WTC11 (cell line): ENCODE measurements around the gene DLG1.

Source experiments
- ATF2 ChIP-seq: sonication (generic); formaldehyde crosslinking; IDR thresholded peaks from 2 replicates; pipeline ENCODE4 v1.8.1; 2022; ENCODE audit warnings: low read depth, missing genetic modification reagents, borderline replicate concordance
- CREB1 ChIP-seq: sonication (generic); formaldehyde crosslinking; IDR thresholded peaks from 2 replicates; pipeline ENCODE4 v1.8.0; 2023; ENCODE audit warnings: mild to moderate bottlenecking, missing genetic modification reagents
- CREM ChIP-seq: sonication (generic); formaldehyde crosslinking; IDR thresholded peaks from 2 replicates; pipeline ENCODE4 v1.8.1; 2022; ENCODE audit warnings: mild to moderate bottlenecking, missing genetic modification reagents, moderate library complexity
- CTCF ChIP-seq: fragments of 200-600 bp; IDR thresholded peaks from 2 replicates; pipeline ENCODE4 v1.8.0; 2022; ENCODE audit warnings: antibody characterized with exemption
- ESRRA ChIP-seq: sonication (generic); formaldehyde crosslinking; IDR thresholded peaks from 2 replicates; pipeline ENCODE4 v1.8.1; 2022; ENCODE audit warnings: mild to moderate bottlenecking, missing genetic modification reagents, borderline replicate concordance
- FOXP1 ChIP-seq: sonication (generic); formaldehyde crosslinking; IDR thresholded peaks from 2 replicates; pipeline ENCODE4 v1.8.0; 2022; ENCODE audit warnings: missing genetic modification reagents, mild to moderate bottlenecking, moderate library complexity, borderline replicate concordance
- JUN ChIP-seq: sonication (generic); formaldehyde crosslinking; IDR thresholded peaks from 2 replicates; pipeline ENCODE4 v1.8.0; 2023; ENCODE audit warnings: mild to moderate bottlenecking, missing genetic modification reagents
- MYBL2 ChIP-seq: sonication (generic); formaldehyde crosslinking; IDR thresholded peaks from 2 replicates; pipeline ENCODE4 v1.8.1; 2023; ENCODE audit warnings: mild to moderate bottlenecking, moderate library complexity, missing genetic modification reagents
- TCF7 ChIP-seq: sonication (generic); formaldehyde crosslinking; IDR thresholded peaks from 2 replicates; pipeline ENCODE4 v1.8.0; 2022; ENCODE audit warnings: mild to moderate bottlenecking, low read depth, missing genetic modification reagents, moderate library complexity
- TEAD4 ChIP-seq: sonication (generic); formaldehyde crosslinking; IDR thresholded peaks from 2 replicates; pipeline ENCODE4 v1.8.0; 2022; ENCODE audit warnings: mild to moderate bottlenecking, missing genetic modification reagents
- ZNF121 ChIP-seq: sonication (generic); formaldehyde crosslinking; IDR thresholded peaks from 2 replicates; pipeline ENCODE4 v1.8.0; 2023; ENCODE audit warnings: missing genetic modification reagents
- TF ChIP-seq, protein P1 (sequence below): sonication (generic); formaldehyde crosslinking; IDR thresholded peaks from 2 replicates; pipeline ENCODE4 v1.8.0; 2022; ENCODE audit warnings: mild to moderate bottlenecking, missing genetic modification reagents
- TF ChIP-seq, protein P2 (sequence below): sonication (generic); formaldehyde crosslinking; IDR thresholded peaks from 2 replicates; pipeline ENCODE4 v1.8.1; 2023; ENCODE audit warnings: mild to moderate bottlenecking, missing genetic modification reagents, moderate library complexity
- TF ChIP-seq, protein P3 (sequence below): sonication (generic); formaldehyde crosslinking; IDR thresholded peaks from 2 replicates; pipeline ENCODE4 v1.8.1; 2022; ENCODE audit warnings: missing genetic modification reagents, borderline replicate concordance

GRCh38 chr3:197226179-197226578, 72.2 kb downstream of the DLG1 start:
- TF ChIP-seq ATF2 (CRISPR knock-in tag), result no peak
- no peak for TF ChIP-seq CTCF
- no peak for TF ChIP-seq MYBL2 (CRISPR knock-in tag)
- TF ChIP-seq FOXP1 (CRISPR knock-in tag), result no peak
- TF ChIP-seq JUN (CRISPR knock-in tag), result no peak
- TF ChIP-seq, protein P1, sequence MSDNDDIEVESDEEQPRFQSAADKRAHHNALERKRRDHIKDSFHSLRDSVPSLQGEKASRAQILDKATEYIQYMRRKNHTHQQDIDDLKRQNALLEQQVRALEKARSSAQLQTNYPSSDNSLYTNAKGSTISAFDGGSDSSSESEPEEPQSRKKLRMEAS (CRISPR knock-in tag), result no peak
- no peak for TF ChIP-seq TEAD4
- TF ChIP-seq ZNF121, result no peak
- no peak for TF ChIP-seq CREM
- no peak for TF ChIP-seq ESRRA (CRISPR knock-in tag)
- TF ChIP-seq CREB1, result no peak
- TF ChIP-seq, protein P2, sequence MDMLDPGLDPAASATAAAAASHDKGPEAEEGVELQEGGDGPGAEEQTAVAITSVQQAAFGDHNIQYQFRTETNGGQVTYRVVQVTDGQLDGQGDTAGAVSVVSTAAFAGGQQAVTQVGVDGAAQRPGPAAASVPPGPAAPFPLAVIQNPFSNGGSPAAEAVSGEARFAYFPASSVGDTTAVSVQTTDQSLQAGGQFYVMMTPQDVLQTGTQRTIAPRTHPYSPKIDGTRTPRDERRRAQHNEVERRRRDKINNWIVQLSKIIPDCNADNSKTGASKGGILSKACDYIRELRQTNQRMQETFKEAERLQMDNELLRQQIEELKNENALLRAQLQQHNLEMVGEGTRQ (CRISPR knock-in tag), result no peak
- TF ChIP-seq, protein P3, sequence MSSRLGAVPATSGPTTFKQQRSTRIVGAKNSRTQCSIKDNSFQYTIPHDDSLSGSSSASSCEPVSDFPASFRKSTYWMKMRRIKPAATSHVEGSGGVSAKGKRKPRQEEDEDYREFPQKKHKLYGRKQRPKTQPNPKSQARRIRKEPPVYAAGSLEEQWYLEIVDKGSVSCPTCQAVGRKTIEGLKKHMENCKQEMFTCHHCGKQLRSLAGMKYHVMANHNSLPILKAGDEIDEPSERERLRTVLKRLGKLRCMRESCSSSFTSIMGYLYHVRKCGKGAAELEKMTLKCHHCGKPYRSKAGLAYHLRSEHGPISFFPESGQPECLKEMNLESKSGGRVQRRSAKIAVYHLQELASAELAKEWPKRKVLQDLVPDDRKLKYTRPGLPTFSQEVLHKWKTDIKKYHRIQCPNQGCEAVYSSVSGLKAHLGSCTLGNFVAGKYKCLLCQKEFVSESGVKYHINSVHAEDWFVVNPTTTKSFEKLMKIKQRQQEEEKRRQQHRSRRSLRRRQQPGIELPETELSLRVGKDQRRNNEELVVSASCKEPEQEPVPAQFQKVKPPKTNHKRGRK (CRISPR knock-in tag), result no peak
- no peak for TF ChIP-seq TCF7 (CRISPR knock-in tag)
